ENCODE measurements around the gene DPM3.
"Not testable (repeated sequence)": the region's sequence is repeated elsewhere in the genome, so short reads cannot be mapped to it uniquely, and the experiment has no call there.

DPM3 gene

GRCh38 chr1:155139895-155140629 is at the start of gene DPM3:
DPM3 (minus strand) TSS chr1:155140531; CDS start chr1:155140240, 291 bp downstream.
- peak; percentile 95 for DNase-seq

GRCh38 chr1:155189926-155190325 is 49.6 kb upstream of the DPM3 start:
- DNase-seq, result not testable (repeated sequence)

GRCh38 chr1:155188268-155188667 is 47.9 kb upstream of the DPM3 start:
- DNase-seq, result no peak

GRCh38 chr1:155187456-155187891 is 47.1 kb upstream of the DPM3 start:
- no peak for DNase-seq

GRCh38 chr1:155186794-155187455 is 46.6 kb upstream of the DPM3 start:
- DNase-seq, result no peak

- no peak for DNase-seq
These were observed 45.9 kb upstream of the DPM3 start for GRCh38 chr1:155186067-155186793.

GRCh38 chr1:155185783-155186066 is 45.4 kb upstream of the DPM3 start:
- DNase-seq, result no peak

- no peak for DNase-seq
These were observed 44.8 kb upstream of the DPM3 start for GRCh38 chr1:155184835-155185782.

- DNase-seq, result no peak
These were observed 44.0 kb upstream of the DPM3 start for GRCh38 chr1:155184351-155184811.

- DNase-seq, result no peak
These were observed 43.5 kb upstream of the DPM3 start for GRCh38 chr1:155183775-155184221.

- no peak for DNase-seq
These were observed 41.8 kb upstream of the DPM3 start for GRCh38 chr1:155182052-155182550.

GRCh38 chr1:155181371-155182051 is 41.2 kb upstream of the DPM3 start:
- DNase-seq, result no peak

GRCh38 chr1:155179112-155180031 is 39.0 kb upstream of the DPM3 start:
- no peak for DNase-seq

GRCh38 chr1:155178441-155179111 is 38.2 kb upstream of the DPM3 start:
- no peak for DNase-seq

- DNase-seq, result no peak
These were observed 37.6 kb upstream of the DPM3 start for GRCh38 chr1:155177918-155178281.

GRCh38 chr1:155177192-155177917 is 37.0 kb upstream of the DPM3 start:
- DNase-seq, result no peak

- peak; percentile 91 for DNase-seq
These were observed 36.3 kb upstream of the DPM3 start for GRCh38 chr1:155176544-155177071.

GRCh38 chr1:155175927-155176371 is 35.6 kb upstream of the DPM3 start:
- no peak for DNase-seq
